Caco-2 (cell line): Measurements from ENCODE around the gene KCNJ11. TPM values are rescaled to one million over a fixed set of nuclear protein-coding genes. Genes with fewer than 3 reads are reported as not detected.

Source experiments
- BruUV-seq: library from RNA; stranded (reverse); fragments of 400-500 nt; replicated peaks from 2 replicates; lab custom pipeline; 2021; lab: Mats Ljungman, UMichigan
- CTCF ChIA-PET: fragments of 300-600 bp; sonication (Branson Sonifier 250); formaldehyde crosslinking; loops from one replicate; lab custom pipeline; 2022; ENCODE audit warnings: antibody characterized with exemption; lab: Charles Lee
- POLR2A ChIA-PET: fragments of 300-600 bp; sonication (Branson Sonifier 250); formaldehyde crosslinking; loops from one replicate; lab custom pipeline; 2022; ENCODE audit warnings: antibody characterized with exemption; lab: Charles Lee
- DNase-seq, 2 experiments: peaks; one replicate each; pipeline versions ENCODE4 v3.0.0 to v3.0.0-alpha.2; 2020 to 2022
- H3K27me3 ChIP-seq: replicated peaks from 2 replicates; pipeline ENCODE4 v1.6.0; 2011; ENCODE audit warnings: low read length; ENCODE audit not compliant: control insufficient read depth, insufficient read depth
- H3K36me3 ChIP-seq: 2 replicates; pipeline ENCODE4 v1.5.1; 2011; ENCODE audit warnings: low read length; ENCODE audit not compliant: control insufficient read depth, insufficient read depth
- H3K4me1 ChIP-seq: fragments of 250-450 bp; sonication (Bioruptor Pico); 2 replicates; pipeline ENCODE4 v1.5.1; 2020; ENCODE audit warnings: mild to moderate bottlenecking
- H3K4me3 ChIP-seq: 2 replicates; pipeline ENCODE4 v1.5.1; 2011; ENCODE audit warnings: low read depth, mild to moderate bottlenecking, control low read depth, low read length
- H3K9me3 ChIP-seq: fragments of 250-450 bp; sonication (Bioruptor Pico); 2 replicates; pipeline ENCODE4 v1.5.1; 2020; ENCODE audit warnings: mild to moderate bottlenecking, moderate library complexity
- H3K27ac Mint-ChIP-seq: one replicate; pipeline ENCODE4 v1.8.0; 2022; ENCODE audit warnings: mixed read lengths; ENCODE audit not compliant: unreplicated experiment
- H3K27me3 Mint-ChIP-seq: one replicate; pipeline ENCODE4 v1.8.0; 2022; ENCODE audit warnings: mixed read lengths; ENCODE audit not compliant: insufficient read depth, unreplicated experiment
- H3K36me3 Mint-ChIP-seq: one replicate; pipeline ENCODE4 v1.8.0; 2022; ENCODE audit warnings: mild to moderate bottlenecking, mixed read lengths; ENCODE audit not compliant: insufficient read depth, unreplicated experiment
- H3K4me1 Mint-ChIP-seq: one replicate; pipeline ENCODE4 v1.8.0; 2022; ENCODE audit warnings: low read depth, mixed read lengths; ENCODE audit not compliant: unreplicated experiment
- H3K4me3 Mint-ChIP-seq: one replicate; pipeline ENCODE4 v1.8.0; 2022; ENCODE audit warnings: mild to moderate bottlenecking, moderate library complexity, mixed read lengths; ENCODE audit not compliant: unreplicated experiment
- H3K9me3 Mint-ChIP-seq: one replicate; pipeline ENCODE4 v1.8.0; 2022; ENCODE audit warnings: mixed read lengths; ENCODE audit not compliant: unreplicated experiment
- CTCF ChIP-seq, 2 experiments: fragments of 200-600 bp in 1 of 2; IDR thresholded peaks; 1 replicate in 1 of 2; 2 replicates in 1 of 2; pipeline versions ENCODE4 v1.5.1 to v1.8.0; 2011 to 2022; ENCODE audit warnings: antibody characterized with exemption in 1 of 2, control low read depth in 1 of 2, inconsistent platforms in 1 of 2, low read depth in 1 of 2, low read length in 1 of 2, mild to moderate bottlenecking in 1 of 2, moderate library complexity in 1 of 2; ENCODE audit not compliant: insufficient read depth in 1 of 2, severe bottlenecking in 1 of 2, unreplicated experiment in 1 of 2
- intact Hi-C: fragments of 100-400 bp; cut with micrococcal nuclease; formaldehyde crosslinking; loops from one replicate; pipeline ENCODE4 v1.10.0; 2022; ENCODE audit not compliant: unreplicated experiment
- total RNA-seq: library from RNA; stranded (reverse); gene quantifications from 2 replicates; pipeline ENCODE4 v1.2.3, GENCODE V29; 2022

The KCNJ11 gene
- total RNA-seq, 1 experiment from 2014 or later, result 3.4 TPM

GRCh38 chr11:17381156-17381555, 7.3 kb downstream of the KCNJ11 start:
- no peaks in the 10 kb centered on the region; the same call in 1 of the 2 replicates for H3K27me3 ChIP-seq
- Mint-ChIP-seq H3K9me3 (no peaks in the 10 kb centered on the region), H3K36me3 (peaks cover 15% of the 10 kb centered on the region), H3K4me3 (no peak overlapping the region), H3K4me1 (no peaks in the 10 kb centered on the region), H3K27me3 (no peaks in the 10 kb centered on the region), H3K27ac (no peak overlapping the region)
- no peak for TF ChIP-seq CTCF (IDR thresholded peaks at IDR 0.05; ENCODE audit: insufficient read depth in 1 of 2, low read depth in 1 of 2, low read length in 1 of 2, severe bottlenecking in 1 of 2, unreplicated experiment in 1 of 2)
- BruUV-seq, result no TSS peak
- no peak overlapping the region for H3K4me3 ChIP-seq
- intact Hi-C loops, result no loop called here
- DNase-seq, result no peak
- POLR2A ChIA-PET, result no interaction called here
- peaks cover 6% of the 10 kb centered on the region; the same call in 1 of the 2 replicates for H3K9me3 ChIP-seq
- CTCF ChIA-PET, result no interaction called here
- no peaks in the 10 kb centered on the region for H3K4me1 ChIP-seq
- H3K36me3 ChIP-seq, result no peaks in the 10 kb centered on the region

GRCh38 chr11:17379383-17380180, 8.9 kb downstream of the KCNJ11 start:
- DNase-seq, result no peak
- no peak overlapping the region for H3K27ac Mint-ChIP-seq
- no peaks in the 10 kb centered on the region for H3K4me1 ChIP-seq
- no peaks in the 10 kb centered on the region for H3K27me3 Mint-ChIP-seq
- intact Hi-C loops, result no loop called here
- H3K9me3 ChIP-seq, result peaks cover 6% of the 10 kb centered on the region; the same call in 1 of the 2 replicates
- ChIA-PET CTCF (interaction anchor here (1.0 kb wide), 1 partner anchor 14 kb away, joined by 3 read pairs; no protein-coding TSS in a partner anchor), POLR2A (interaction anchor here (0.6 kb wide), 1 partner anchor 27 kb away, joined by 10 read pairs; no protein-coding TSS in a partner anchor)
- TF ChIP-seq CTCF (IDR thresholded peaks at IDR 0.05; ENCODE audit: insufficient read depth in 1 of 2, low read depth in 1 of 2, low read length in 1 of 2, severe bottlenecking in 1 of 2, unreplicated experiment in 1 of 2), result no peak
- no peak overlapping the region for H3K4me3 Mint-ChIP-seq
- no TSS peak for BruUV-seq
- peaks cover 15% of the 10 kb centered on the region for H3K36me3 Mint-ChIP-seq
- no peaks in the 10 kb centered on the region; the same call in 1 of the 2 replicates for H3K27me3 ChIP-seq
- H3K36me3 ChIP-seq, result no peaks in the 10 kb centered on the region
- H3K9me3 Mint-ChIP-seq, result no peaks in the 10 kb centered on the region
- H3K4me3 ChIP-seq, result no peak overlapping the region
- no peaks in the 10 kb centered on the region for H3K4me1 Mint-ChIP-seq

- Histone ChIP-seq H3K36me3 (no peaks in the 10 kb centered on the region), H3K4me3 (no peak overlapping the region), H3K27me3 (no peaks in the 10 kb centered on the region), H3K4me1 (no peaks in the 10 kb centered on the region), H3K9me3 (peaks cover 6% of the 10 kb centered on the region; the same call in 1 of the 2 replicates)
- no peaks in the 10 kb centered on the region for H3K9me3 Mint-ChIP-seq
- intact Hi-C loops, result no loop called here
- no peaks in the 10 kb centered on the region for H3K4me1 Mint-ChIP-seq
- ChIA-PET POLR2A (no interaction called here), CTCF (no interaction called here)
- no peaks in the 10 kb centered on the region for H3K27me3 Mint-ChIP-seq
- DNase-seq, result no peak
- H3K27ac Mint-ChIP-seq, result no peak overlapping the region
- no TSS peak for BruUV-seq
- H3K4me3 Mint-ChIP-seq, result no peak overlapping the region
- H3K36me3 Mint-ChIP-seq, result peaks cover 18% of the 10 kb centered on the region
- TF ChIP-seq CTCF (IDR thresholded peaks at IDR 0.05; ENCODE audit: insufficient read depth in 1 of 2, low read depth in 1 of 2, low read length in 1 of 2, severe bottlenecking in 1 of 2, unreplicated experiment in 1 of 2), result no peak
Measured at GRCh38 chr11:17378655-17379054, 9.8 kb downstream of the KCNJ11 start.
